Measurements from ENCODE around the gene CLDN10.
A peak's percentile ranks its signal among the peaks of the same experiment; 100 is the strongest.

Gene CLDN10

GRCh38 chr13:95603887-95604555, 51.5 kb downstream of the CLDN10 start:
- DNase-seq: no peak

DNA sequence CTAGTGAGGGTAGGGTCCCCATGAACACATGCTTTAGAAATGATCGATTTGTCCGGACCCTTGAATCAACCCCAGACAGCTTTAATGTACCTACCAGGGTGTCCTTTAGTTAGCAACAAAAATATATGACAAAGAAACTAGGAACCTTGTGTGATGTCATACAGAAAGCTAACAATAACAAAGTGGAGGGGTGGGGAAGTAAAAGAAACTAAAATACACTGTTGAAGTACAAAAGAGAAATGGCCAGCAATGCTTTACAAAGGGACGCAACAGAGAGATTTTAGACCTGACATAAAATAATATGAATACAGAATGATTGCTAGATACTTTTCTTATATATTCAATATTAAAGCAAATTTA, 52.0 kb downstream of the CLDN10 start:
- DNase-seq: no peak

GRCh38 chr13:95605448-95606125, 53.1 kb downstream of the CLDN10 start:
- no peak for DNase-seq

DNA sequence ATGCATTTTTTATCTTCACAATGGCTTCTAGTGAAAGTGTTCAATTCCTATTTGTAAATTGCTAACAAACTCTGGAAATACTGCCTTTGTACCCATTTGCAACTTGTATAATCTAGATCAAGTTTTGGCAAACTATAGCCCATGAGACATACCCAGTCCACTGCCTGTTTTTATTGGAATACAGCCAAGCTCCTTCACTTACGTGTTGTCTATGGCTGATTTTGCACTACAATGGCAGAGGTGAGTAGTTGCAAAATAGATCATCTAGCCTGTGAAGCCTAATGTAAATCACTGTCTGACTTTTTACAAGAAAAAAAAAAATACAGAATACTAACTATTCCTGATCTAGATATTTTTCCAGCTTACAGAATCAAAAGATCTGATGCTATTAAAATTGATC, 54.8 kb downstream of the CLDN10 start:
- DNase-seq: no peak

DNA sequence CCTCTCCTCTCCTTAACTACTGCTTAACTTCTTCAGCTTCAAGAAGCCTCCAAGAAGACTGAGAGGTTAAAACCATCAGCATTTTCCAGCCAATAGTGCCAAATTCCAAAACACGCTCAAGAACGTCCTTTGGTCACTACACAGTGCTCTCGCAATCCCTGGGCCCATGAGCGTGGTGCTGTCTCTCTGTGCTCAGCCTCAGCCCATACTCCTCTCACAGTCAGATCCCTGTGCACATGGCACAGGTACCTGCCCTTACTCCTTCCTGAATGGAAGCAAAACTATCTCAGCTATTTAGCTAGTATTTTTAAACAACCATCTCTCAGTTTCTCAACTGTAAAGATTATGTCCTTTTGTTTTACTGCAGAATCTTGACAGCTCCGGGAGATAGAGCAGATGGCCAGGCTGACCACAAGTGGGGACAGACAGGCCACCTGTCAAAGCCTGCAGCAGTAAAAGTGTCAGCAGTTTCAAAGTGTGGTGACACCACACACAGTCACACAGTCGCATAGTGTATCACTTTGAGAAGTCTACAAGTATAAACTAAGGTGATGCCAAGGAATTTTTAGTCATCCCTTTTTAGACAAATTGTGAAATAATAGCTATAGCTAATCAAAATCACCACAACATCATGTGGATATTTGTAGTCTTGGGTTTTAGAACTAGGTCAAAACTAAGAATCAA, 56.3 kb downstream of the CLDN10 start:
- DNase-seq: no peak

DNA sequence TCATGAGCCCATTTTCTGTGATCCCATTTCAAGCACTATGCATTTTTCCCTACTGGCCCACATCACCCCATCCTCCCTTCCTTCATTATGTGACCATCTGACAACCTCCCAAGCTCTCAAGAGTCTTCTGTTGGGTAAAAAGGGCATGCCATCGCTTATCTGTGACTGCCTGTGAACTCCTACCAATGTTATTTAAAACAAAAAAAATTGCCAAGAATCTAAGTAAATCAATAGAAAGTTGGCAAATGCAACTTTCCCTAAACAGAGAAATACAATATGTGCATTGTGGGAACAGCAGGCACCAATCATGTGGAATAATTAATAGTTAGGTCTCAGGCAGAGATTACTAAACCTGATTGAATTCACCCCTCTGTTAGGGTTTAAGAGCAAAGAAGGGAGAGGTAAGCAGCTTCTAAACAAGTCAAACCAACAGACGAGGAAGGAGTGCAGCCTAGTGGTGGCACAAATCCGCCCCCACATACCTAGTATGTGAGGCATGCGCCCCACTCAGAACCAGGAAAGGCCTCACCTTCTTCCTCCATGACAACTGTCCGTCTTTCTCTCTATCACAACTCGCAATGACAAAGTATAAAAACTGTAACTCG, 62.2 kb downstream of the CLDN10 start:
- DNase-seq: no peak

- DNase-seq: no peak
These were observed 63.0 kb downstream of the CLDN10 start for GRCh38 chr13:95615539-95615938.

- no peak for DNase-seq
These were observed 67.7 kb downstream of the CLDN10 start for GRCh38 chr13:95620030-95620824.

DNA sequence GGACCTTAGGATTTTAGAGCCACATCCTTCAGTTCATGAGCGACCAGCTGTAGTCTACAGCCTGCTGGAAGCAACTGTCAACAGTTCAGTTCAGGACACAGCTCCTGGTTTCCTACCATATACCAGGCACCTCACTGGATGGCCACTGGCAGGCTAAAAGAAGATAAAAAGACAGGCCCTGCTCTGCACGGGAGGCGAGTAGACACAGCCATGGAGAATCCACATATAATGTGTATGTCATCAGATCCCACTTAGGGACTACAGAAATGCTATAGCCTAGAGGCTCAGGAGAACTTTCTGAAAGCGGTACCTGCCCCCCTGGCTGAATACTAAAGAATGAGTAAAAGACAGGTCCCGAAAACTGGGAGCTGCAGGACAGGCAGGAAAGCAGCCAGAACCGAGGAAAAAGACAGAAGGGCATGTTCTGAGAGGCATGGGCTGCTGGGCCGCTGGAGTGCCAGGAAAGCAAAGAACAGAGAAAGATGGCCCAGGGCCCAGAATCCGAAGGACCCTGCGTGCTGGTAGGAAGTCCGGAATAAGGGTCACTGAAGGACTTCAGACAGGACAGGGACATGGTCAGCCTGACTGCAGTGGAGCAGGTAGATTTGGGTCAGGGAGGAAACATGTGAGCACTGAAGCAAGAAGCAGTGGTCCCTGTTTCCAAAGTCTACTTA, 68.4 kb downstream of the CLDN10 start:
- no peak for DNase-seq

GRCh38 chr13:95623141-95623540, 70.6 kb downstream of the CLDN10 start:
- no peak for DNase-seq

DNA sequence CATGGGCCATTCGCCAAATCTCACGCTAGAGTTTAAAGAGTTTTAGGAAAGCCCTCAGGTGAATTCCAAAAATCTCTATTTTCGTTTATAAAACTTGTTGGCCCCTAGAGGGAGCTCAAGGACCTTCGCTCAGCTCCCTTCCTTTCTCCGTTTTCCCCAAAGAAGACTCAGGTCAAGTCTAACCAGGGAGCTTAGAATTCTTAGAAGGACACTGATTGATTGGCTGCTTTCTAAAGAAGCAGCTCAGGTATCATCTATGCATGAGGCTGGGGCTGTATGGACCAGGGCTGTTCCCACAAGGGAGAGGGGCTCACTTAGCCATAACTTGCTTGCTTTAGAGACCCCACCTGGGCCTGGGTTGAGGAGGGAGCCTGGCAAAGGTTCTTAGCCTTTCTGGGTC, 71.5 kb downstream of the CLDN10 start:
- DNase-seq: peak; percentile 76

DNA sequence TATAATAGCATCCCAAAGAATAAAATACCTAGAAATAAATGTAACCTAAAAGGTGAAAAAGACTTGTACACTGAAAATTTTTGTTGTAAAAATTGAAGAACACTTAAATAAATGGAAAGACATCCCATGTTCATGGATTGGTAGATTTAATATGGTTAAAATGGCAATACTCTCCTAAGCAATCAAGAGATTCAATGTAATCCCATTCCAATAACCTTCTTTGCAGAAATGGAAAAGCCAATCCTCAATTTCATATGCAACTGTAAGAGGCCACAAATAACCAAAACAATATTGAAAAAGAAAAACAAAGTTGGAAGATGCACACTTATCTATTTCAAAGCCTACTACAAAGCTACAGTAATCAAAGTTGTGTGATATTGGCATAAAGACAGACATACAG, 74.2 kb downstream of the CLDN10 start:
- no peak for DNase-seq

- no peak for DNase-seq
These were observed 75.1 kb downstream of the CLDN10 start for GRCh38 chr13:95627590-95627989.

GRCh38 chr13:95628488-95628887, 76.0 kb downstream of the CLDN10 start:
- DNase-seq: no peak

- no peak for DNase-seq
These were observed 76.6 kb downstream of the CLDN10 start for GRCh38 chr13:95629071-95629470.
